CD4-positive, alpha-beta T cell treated with Interleukin-4 for 4 hours (primary cell): ENCODE measurements around the gene TLE4.

Experiments
- DNase-seq: peaks from one replicate; pipeline ENCODE4 v3.0.0-alpha.2; 2020

Gene TLE4

DNA sequence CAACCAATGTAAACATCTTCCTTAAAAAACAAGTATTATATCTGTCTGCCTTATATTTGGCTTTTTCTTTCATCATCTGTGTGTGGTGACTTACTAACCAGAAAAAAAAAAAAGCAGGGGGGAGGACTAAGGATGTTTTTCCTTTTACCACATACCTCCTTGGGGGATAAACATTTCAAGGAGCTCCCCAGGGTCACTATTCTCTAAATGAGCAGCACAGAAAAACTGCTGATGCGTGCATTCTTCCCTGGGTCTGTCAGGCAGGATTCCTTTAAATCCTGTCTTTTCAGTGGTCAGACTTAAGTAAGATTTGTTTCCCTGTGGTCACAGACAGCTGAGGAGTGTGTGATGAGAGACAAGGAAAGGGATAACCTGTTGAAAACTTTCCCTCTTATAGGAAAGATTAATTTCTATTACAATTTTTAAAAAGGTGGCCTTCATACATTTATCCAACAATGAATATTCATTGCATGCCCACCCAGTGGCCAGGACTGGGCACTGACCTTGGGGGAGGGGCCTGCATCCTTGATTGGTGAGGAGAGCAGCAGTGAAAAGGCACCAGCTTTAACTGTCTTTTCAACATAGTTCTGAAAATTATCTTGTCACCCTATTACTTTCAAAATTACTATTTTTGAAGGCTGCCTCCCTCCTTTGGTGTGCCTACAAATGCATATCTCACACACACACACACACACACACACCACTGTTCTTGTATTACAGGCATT, 123.1 kb downstream of the TLE4 start:
- DNase-seq, result no peak

DNA sequence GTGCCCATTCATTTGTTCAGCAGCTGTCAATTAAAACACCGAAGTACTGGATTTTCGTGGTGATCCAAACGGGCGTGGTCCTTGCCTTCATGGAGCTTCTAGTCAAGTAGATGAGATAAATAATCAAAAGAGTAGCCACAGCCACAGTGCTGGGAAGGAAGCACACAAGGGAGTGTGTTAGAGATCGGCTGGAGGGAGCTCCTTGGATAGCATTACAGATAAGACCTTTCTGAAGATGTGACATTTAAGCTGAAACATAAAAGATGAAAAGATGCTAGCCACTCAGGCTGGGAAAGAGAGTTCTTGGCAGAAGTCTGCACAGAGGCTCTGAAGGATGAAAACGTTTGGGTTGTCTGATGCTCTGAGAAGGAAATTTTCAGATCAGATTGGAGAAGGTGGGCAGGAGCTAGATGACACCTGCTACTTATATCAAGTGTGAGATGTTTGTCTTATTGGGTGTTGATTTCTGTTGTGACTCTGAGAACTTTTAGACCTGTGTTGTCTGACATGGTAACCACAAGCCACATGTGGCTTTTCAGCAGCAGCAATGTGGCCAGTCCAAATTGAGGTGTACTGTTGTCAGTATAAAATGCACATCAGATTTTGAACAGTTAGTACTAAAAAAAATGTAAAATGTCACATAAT, 123.9 kb downstream of the TLE4 start:
- DNase-seq, result peak; percentile 45

DNA sequence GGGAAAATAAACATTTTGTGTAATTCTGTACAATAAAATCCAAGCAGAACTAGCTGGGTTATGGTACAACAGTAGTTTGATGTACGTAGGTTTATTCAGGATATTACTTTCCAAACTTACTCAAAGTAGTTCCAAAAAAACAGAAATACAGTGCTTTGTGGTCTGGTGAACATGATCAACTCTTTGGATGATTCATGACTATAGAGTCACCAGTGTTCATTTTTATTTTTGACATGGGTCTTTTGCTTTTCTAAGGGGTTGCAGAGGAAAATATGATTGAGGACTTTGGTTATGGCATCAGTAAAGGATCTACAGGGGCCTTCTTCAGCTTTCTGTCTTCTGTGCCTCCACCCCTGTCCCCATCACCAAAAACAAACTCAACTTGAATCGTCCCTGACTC, 127.2 kb downstream of the TLE4 start:
- no peak for DNase-seq

DNA sequence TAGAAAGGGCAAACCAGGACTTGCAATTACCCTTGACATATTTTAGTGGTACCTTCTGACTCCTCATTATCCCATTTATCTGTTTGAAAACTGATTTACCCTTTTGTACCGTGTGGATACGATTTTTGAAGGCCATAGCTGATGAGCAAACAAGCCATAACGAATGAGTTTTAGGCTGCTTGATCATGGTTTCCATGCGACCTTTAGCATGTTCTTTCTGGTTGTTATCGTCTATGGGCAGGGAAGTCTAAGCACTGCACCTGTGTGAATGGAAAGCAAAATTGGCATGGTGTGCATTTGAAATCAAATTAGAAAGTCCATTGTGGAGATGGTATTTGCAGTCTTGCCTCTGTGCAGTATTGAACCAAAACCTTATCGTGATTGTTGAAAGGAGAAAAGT, 127.7 kb downstream of the TLE4 start:
- DNase-seq, result no peak

DNA sequence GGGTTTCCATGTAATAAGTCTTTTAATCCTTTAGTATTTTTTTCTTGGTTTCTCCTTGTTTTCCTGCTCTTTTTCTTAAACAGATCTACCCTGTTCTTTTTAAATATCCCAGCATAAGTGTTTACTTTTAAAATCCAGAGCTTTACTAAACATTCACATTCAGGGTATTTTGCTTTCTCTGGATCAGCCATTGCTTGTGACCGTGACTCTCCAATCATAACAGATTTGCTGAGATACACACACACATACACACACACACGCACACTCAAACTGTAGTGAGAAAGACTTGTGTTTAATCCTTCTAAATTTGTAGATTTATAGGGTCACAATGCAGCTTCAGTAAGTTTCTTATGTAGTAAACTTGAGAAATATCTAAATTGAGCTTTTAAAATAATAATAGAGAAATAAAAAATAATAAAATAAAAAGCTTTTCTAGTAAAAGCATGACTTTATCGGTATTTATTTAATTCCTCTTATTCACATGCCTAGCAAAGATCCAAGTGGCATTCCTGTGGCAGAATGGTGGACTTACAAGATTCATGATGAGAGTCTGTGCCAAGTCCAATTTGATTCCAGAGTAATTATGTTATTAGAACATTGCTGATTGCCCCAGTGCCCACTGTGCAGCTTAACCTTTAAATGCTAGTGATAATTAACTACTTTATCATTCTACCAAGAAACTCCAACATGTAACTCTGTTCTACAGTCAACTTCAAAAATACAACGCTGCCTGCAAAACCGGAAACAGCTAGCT, 129.0 kb downstream of the TLE4 start:
- DNase-seq, result no peak

DNA sequence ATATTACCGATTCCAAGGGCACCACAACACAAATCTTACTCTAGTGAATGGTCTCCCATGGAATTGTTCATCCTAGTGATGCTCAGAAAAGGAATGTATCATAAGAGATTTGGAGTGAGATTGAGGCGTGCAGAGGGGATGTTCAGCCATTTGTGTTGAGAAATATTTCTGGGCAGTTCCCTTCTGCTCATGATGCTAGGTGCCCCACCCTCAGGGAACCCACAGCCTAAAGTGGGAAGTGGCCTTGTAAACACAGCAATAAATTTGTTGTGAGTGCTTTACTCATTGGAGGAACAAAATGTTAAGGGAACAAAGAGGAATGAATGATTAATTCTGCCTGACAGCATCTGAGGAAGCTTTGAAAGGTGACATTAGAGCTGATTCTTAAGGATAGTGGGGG, 129.9 kb downstream of the TLE4 start:
- DNase-seq, result peak; percentile 13

DNA sequence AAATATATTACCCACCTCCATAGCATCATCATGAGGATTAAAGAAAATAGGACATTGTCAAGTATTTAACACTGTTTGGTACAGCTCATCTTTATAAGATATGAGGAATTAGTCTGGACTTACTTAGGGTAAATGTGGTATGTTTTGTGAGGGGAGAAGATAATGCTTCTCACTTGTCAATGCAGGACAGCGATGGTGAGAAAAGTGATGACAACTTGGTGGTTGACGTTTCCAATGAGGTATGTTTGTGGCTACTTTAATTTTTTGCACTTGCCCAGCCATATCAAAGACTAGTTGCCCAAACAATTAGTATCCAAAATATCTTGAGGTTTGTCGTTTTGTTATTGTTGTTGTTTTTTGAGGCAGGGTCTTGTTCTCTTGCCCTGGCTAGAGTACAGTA, 133.9 kb downstream of the TLE4 start:
- no peak for DNase-seq

DNA sequence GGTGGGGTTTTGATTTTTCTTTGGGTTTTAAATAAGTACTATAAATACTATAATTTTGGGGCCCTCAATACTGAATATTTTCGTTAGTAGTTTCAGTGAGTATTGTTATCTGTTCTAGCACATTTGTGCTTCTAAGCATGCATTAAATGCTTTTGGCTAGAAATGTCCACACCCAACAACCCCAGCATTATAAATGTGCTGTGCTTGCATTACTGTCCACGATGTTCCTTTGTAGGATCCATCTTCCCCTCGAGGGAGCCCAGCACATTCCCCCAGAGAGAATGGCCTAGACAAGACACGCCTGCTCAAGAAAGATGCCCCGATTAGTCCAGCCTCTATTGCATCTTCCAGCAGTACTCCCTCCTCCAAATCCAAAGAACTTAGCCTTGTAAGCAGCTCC, 134.7 kb downstream of the TLE4 start:
- DNase-seq, result no peak

DNA sequence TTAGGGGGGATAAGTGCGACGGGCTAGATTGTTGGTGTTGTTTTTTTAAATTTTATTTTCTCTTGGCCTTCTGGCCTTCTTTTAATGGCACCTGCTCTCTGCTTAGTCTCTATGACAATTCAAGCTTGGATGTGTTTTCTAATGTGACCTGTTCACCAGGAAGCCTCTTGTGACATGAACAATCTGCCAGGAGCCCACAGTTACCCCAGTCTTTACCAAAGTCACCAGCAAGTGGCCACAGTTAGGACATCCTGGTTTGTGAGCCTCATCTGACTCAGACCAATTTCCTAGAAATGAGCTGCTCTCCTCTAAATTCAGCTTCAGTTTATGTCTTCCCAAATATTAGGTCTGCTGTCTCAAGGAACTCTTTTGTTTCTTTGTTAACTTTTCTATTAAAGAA, 135.8 kb downstream of the TLE4 start:
- no peak for DNase-seq

DNA sequence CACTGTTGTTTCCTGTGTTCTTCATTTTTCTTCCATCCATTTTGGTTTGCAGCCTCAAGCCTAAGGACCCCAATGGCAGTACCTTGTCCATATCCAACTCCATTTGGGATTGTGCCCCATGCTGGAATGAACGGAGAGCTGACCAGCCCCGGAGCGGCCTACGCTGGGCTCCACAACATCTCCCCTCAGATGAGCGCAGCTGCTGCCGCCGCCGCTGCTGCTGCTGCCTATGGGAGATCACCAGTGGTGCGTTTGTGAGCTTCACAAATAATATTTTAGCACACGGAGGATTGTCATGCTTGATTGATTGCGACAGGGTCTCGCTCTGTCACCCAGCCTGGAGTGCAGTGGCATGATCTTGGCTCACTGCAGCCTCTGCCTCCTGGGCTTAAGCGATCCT, 136.8 kb downstream of the TLE4 start:
- no peak for DNase-seq

DNA sequence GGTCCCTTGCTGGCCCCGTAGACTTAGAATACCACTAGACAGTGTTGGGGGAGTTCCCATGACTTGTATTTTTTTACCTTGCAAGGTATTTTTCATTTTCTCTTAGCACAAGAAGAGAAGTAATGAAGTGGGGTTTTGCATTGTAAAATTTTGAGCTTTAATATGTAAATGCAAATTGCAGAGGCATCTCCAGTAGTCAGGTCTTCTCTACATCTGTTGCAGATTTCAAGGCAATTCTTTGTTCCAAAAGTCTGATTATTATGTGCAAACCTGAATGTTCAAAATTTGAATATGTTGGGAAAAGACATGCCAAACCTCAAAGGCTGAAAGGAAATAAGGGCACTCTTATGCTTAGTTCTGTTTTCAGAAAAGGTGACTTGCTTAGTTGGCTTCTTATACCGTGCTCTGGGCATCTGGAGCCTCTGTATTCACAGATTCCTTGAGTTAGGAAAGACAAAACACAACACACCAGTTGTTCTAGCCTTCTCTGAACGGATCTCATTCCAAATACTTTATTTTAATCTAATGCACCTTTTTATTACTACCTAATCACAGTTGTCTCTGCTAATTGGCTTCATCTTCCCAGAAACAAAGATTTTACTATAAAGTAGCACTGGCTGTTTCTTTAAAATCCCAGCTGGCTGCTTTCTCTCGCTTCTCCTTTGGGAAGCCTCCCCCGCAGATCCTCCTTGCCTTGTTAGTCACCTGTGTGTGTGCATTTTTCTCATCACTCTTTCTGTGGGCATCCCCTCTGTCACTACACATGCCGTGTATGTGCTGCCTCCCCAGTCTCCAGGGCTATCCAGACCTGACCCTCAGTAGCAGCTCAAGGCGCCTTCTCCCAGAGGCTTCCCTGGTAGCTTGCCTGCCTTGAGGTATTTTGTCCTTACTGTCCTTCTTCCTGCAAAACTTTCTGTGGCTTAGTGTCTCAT, 138.2 kb downstream of the TLE4 start:
- no peak for DNase-seq

DNA sequence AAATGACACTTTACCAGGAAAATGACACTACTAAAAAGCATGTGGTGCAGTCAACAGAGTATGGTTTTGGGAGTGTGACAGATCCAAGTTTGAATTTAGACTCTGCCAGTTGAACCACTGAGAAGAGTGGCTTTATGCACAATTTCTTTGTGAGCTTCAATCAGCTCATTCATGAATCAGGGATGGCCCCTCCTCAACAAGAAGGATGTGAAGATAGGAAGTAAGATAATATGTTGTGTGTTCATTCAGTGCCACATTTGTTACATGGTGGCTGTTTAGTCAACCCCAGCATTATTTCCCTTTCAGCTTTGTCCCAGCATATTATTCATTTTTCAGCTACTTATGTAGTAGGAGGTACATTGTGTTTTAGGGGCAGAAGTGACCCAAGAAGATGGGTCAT, 140.1 kb downstream of the TLE4 start:
- no peak for DNase-seq

DNA sequence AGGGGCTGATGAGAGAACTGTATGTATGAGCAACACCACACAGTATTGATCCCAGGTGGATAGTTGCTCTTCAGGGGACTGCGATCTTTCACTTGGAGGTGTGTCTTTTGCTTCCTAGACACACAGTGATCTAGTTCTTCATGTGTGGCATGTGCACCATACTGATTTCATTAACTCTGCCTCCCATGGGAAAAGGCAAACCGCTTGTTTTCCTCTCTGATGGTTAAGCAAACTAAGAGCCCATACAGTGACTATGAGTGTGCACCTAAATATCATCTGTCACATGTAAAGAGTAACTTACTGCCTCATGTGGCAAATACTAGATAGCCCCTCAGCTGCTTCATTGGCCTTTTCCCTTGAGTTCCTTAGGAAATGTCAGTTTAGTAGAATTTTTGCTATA, 147.3 kb downstream of the TLE4 start:
- DNase-seq, result no peak

DNA sequence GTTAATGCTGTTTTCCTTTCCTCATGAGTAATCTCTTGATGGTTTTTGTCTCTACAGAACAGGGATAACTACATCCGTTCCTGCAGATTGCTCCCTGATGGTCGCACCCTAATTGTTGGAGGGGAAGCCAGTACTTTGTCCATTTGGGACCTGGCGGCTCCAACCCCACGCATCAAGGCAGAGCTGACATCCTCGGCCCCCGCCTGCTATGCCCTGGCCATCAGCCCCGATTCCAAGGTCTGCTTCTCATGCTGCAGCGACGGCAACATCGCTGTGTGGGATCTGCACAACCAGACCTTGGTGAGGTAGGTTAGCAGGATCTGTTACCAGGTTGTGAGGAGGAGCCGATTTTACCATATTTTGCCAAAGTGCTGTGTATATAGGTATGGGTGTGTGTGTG, 148.2 kb downstream of the TLE4 start:
- DNase-seq, result no peak

DNA sequence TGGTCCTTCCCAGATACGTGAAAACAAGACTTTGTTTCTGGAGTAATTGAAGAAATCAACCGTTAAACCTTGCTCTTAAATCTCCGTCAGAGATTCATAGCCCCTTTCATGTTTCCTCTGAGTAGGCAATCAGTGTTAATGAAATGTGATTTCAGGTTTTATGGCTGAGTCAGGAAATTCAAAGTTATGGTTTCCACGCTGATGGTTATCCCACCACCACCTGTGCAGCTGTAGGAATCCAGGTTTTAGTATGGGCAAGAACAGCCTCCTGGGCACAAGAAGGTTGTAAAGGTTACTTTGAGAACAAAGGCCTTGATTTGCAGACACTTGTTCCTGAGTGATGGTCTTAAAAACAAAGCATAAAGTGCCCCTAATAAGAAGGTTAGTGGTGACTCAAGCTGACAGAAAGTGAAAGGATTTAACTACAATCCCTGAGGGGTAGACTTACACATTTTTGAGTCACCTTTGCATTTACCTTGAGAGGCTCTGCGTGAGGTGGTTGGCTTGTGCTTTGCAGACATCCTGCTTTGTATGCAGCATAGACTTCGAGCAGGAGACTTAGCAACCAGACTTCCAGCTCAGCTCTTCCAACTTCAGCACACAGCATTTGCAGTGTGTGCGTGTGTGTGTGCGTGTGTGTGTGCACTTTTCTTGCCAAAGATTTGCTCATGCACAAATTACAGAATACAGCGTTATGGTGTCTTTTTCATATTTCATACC, 159.6 kb downstream of the TLE4 start:
- DNase-seq, result no peak

DNA sequence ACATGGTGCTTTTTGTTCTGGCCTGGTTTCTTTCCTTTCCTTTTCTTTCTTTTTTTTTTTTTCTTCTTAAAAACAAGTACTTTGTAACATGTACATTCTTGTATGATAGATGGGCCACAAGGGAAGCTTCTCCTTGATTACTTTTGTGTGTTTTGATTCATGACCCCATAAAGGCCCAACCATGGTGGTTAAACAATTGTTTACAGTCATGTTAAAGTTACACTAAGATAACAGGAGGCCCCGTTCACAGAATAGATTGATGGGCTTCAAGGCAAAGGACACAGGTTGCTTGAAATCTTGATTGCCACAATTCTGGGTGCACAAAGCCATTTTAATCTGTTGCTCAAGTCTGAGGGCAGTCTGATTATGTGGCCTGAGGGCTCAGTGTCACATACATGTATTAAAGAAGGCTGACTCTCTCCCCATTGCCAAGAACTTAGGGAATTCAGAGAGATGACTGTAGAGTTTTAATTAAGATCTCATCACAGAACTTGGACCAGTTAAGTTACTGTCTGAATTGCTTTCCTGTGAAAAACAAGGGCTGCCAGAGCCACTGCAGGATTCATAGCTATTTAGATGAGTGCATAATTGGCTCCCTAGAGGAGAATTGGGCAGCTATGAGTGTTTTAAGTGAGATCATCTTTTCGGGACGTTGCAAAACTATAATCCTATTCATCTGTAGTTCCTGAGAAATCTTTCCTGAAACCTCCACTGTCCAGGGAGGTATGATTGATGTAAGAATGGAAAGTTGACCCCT, 163.4 kb downstream of the TLE4 start:
- DNase-seq, result no peak

DNA sequence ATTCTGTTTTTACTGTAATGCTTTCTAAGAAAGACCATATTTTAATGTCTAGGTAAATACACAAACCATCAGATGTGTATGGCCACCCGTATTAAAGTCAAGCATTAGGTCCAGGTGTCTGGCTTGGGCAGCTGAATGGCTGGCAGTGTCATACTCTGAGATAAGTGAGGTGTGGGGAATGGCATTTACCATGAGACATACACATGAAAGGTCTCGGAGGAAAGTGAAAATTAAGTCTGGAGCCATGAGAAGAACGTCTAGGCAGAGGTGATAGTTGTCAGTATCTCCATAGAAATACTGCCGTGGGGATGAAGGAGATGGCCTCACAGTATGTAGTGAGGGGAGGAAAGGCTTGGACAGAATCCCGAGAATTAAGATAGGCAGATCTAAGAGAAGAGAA, 164.3 kb downstream of the TLE4 start:
- no peak for DNase-seq

DNA sequence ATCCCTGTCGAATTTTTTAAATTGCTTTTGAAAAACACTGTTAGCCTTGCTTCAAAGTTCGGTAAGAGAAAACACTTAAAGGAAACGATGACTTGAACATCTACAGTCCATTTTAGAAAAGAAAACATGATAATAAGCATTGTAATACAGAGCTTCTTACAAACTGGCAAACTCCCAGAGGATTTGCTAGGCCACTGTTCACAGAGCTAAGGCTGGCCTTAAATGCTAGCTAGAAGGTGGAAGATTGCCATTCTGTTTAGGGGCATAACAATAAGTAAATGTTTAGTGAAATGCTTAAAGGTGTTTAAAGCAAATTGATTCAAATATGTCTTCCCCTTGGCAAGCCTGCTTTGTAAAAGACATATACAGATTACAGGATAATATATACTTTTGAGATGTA, 169.6 kb downstream of the TLE4 start:
- DNase-seq, result no peak

DNA sequence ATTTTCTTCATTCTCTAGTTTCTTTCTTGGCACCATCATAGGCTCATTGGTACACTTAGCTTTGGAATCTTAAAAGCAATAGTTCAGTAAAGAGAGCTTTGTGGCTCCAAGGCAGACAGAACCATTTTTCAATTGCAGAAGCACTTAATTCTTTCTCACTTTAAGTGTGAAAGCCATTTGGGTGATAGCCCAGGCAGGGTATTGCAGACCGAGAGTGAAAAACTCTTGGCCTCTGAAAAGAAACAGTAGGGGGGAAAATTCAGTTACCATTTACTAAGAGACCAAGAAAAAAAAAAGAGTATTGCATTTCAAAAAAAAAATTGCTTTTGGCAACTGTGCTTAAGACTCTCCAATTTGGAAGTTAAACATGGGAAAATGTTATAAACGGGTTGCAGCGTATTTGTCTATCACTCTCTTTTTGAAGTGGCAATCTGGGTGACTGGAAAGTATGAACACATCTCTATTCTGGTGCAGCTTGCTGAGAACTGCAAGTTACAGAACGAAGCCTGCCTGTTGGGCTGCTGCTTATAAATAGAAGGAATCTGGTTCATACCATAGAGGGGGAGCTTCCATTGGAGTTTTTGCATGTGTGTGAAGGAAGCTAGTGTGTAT, 170.5 kb downstream of the TLE4 start:
- no peak for DNase-seq

DNA sequence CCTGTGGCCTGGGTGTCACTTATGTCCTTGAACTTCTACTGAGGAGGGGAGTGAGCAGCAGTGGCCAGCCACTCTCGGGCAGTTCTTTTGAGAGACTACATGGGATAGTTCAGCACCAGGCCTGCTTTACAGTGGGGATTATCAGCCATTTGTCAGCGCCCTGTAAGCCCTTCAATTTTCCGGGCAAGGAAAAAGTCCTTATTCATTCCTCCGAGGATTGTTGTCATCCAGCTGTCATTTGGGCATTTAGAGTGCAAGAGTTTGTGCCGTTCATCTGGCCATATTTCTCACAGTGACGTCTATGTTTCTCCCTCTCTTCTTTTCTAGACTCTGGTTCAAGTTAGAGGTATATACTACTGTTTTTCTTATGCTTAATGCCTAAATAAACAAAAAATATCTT, 172.8 kb downstream of the TLE4 start:
- no peak for DNase-seq

DNA sequence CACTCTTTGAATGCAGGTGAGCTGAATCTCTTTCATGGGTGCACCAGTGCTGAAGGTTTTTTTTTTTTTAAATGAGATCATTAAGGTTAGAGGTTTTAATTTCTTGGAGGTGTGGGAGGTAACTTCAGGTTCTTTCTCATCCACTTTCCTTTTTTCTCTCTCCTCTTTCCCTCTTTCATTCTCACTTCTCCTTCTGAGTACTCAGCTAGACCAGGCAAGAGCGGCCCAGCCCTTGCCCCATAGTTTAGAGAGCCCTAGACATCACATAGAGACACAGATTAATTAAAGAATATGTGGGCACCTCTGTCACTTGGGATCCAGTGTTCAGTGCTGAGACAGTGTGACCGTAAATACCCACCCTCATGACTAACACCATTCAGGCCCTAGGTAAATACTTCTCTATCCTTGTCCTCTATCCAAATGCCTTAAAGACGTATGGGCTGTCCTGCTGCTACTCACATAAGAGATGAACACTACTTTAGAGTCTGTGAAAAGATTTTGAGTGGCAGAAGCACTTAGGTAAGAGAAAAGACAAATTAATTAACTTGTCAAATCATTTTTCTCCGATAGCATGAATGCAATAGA, 174.1 kb downstream of the TLE4 start:
- no peak for DNase-seq
